Activated CD4-positive, alpha-beta T cell treated with anti-CD3 and anti-CD28 coated beads, Interleukin-2, amount 50 U/mL, for 24 hours (primary cell): ENCODE data around the gene TP53BP2.

Source experiments
- DNase-seq, 2 donors: peaks; one replicate each; pipeline ENCODE4 v3.0.0-alpha.2; 2020; ENCODE audit warnings: low read depth in 1 of 2, low spot score in 1 of 2

The TP53BP2 gene

GRCh38 chr1:223796210-223796609 lies 49.5 kb downstream of the TP53BP2 start:
- DNase-seq: no peak

GRCh38 chr1:223794136-223794880 lies 51.4 kb downstream of the TP53BP2 start:
- no peak for DNase-seq

DNA sequence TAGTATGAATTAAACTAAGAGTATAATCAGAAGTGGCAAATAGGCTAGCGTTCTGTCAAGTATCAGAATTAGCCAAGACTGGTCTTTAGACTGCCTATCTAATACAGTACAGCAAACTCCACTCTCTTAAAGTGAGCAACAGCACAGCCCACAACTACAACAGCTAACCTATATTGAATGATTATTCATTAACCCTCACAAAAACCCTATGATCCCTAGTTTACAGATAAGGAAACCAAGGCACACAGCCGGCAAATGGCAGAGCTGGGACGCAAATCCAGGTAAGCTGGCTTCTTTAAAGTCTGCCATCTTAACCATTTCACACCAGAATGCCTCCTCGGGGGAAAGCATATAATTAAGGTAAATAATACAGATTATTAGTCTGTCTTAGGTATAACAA lies 52.0 kb downstream of the TP53BP2 start:
- no peak for DNase-seq

DNA sequence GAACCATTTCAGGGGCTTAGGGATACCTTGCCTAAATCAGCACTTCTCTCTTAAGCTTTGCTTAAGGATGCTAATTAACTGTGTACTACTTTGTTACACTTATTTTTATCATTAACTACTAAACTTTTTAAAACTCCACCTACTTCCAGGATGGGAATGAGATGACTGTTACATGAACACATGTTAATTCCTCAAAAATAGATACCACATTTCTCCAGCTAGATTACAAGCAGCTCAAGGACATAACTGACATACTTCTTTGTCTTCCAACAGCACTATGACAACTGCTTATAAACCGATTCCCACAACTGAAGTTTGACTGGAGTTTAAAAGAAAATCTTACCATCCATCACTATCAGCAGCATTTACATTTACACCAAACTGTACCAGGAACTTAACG lies 53.7 kb downstream of the TP53BP2 start:
- DNase-seq: no peak

- DNase-seq: no peak
These were observed 56.9 kb downstream of the TP53BP2 start for GRCh38 chr1:223788746-223789415.

DNA sequence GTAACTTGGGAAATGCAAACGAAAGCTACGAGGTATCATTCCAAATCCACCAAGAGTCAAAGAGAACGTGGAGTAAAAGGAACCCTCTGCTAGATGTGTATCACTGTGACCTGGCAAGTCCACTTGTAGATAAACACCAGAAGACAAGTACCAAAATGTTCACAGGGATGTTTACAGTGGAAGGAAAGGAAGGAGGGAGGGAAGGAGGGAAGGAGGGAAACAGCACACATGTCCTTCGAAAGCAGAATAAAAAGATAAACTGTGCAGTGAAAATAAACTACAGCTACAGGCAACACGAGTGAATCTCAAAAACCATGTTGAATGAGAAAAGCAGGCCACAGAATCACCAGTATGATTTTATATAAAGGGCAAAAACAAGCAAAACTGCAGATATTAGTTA lies 59.9 kb downstream of the TP53BP2 start:
- DNase-seq: no peak

- DNase-seq: no peak
These were observed 61.2 kb downstream of the TP53BP2 start for GRCh38 chr1:223784541-223784940.

DNA sequence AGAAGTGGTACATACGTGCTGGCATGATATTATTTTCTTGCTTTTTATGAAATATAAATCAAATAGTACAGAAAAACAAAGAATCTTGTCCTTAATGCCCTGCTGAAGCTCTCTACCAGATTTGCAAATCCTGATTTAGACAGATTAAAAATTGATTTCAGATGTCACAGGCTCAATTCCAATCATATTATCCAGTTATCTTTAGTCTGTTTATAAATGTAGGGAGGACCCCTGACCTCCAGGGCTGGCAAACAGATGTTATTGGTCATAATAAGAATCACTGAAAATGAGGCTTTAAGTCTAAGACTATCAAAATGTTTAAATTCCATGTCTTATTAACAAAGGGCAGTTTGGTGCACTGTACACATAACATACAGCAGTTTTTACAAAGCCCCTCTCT lies 62.1 kb downstream of the TP53BP2 start:
- DNase-seq: no peak

GRCh38 chr1:223780949-223781348 lies 64.8 kb downstream of the TP53BP2 start:
- DNase-seq: no peak

- DNase-seq: no peak
These were observed 65.4 kb downstream of the TP53BP2 start for GRCh38 chr1:223780318-223780717.

- DNase-seq: no peak
These were observed 68.8 kb downstream of the TP53BP2 start for GRCh38 chr1:223776826-223777454.

GRCh38 chr1:223776075-223776814 lies 69.5 kb downstream of the TP53BP2 start:
- DNase-seq: peak in 1 of 2 donors; percentile 45

- no peak for DNase-seq
These were observed 70.1 kb downstream of the TP53BP2 start for GRCh38 chr1:223775711-223776074.

DNA sequence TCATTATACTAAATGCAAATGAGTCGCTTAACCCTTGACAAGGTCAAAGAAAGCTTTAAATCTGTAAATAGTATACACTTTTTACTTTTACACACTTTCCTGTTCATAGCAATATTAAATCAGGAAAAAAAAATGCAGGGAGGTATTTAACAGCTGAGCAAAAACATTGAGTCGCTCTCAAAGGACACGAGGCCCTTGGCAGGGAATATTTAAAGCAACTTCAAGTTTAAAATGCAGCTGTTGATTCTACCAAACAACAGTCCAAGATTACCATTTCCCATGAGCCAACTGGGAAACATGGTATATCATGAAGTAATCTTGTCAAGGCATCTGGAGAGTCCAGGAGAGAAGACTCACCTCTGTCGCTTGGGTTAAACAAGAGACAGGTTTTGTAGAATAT lies 70.7 kb downstream of the TP53BP2 start:
- no peak for DNase-seq

DNA sequence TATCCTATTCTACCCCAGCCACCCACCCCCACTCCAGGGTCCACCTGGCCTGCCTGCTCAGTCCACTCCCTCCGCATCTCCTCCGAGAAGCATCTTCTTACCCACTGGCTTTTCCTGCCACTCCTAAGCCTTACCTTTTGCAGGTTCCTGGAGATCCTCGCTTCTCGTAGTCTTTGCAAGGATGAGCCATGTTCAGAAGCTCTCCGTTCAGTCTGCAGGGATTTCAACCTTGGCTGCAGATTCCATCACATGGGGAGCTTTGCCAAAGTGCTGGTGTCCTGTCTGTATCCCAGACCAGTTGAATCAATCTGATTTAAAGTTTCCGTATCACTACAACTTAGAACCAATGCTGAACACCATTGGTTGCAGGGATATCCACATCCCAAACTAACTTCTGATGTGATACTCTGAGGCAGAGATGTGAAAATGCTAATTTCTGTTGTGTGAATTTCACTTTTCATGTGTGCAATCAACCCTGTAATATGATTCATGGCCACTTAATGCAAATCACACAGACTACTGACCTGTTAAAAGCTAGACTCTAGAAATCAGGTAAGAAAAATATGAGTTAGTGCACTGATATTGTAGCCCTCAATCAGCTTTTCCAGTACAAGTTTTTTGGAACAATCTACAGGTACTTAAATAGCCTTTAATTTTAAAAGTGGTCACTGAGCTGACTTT lies 71.5 kb downstream of the TP53BP2 start:
- no peak for DNase-seq

- DNase-seq: no peak
These were observed 73.0 kb downstream of the TP53BP2 start for GRCh38 chr1:223772771-223773160.

- DNase-seq: no peak
These were observed 73.7 kb downstream of the TP53BP2 start for GRCh38 chr1:223771814-223772770.

DNA sequence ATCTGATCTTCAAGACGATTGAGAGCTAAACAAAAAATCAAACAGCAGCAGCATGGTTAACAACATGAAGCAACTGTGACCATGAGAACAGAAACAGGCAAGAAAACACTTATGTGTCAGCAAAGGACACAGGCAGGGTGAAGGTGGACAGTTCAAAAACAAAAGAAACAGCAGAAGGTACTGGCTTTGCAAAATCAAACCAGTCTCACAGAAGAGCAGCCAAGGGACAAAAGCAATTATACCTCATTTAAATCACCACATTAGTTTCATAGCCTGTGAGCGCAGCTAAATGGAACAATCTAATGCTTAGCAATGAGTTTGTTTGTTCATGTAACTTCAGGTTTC lies 74.3 kb downstream of the TP53BP2 start:
- no peak for DNase-seq

DNA sequence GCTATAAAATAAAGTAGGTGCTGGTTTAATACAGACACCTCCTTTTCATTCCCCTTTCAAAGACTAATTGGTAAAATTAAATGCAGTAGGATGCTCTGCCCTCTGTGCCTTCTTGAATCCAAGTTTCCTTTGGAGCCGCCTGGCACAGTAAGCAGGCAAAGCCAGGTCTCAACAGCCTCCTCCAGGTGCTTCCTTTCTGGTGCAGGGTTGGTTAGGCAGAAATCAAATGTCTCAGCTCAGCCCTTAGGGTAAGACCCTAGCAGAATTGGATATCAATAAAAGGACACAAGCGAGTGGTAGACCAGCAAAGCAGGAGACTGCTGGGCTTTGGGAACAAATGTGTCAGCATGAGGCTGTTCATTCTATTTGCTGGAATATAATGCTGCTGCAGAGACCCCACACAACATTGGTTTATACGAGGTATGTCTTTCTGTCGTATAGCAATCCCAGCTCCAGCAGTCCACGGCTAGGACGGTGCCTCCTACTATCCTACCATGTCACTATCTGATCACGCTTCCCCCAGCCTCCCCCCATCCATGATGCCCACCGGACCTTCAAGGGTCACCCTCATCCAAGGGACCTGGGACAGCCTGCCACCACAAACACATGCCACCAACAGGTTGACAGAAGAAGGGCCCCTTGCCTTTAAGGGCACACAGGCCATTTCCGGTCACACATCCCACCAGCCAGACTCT lies 75.0 kb downstream of the TP53BP2 start:
- DNase-seq: no peak
